ENCODE results near the gene ZNF569. TPM values are rescaled to one million over a fixed set of nuclear protein-coding genes. Genes with fewer than 3 reads are reported as not detected.

Gene ZNF569
- total RNA-seq, 1 experiment from 2014 or later, result not detected

- intact Hi-C loops (cut with micrococcal nuclease; ENCODE audit: unreplicated experiment), result no loop called here
- no peak overlapping the region for H3K27ac Mint-ChIP-seq (ENCODE audit: unreplicated experiment)
- no peak for TF ChIP-seq CTCF (IDR thresholded peaks at IDR 0.05; ENCODE audit: insufficient read depth in 1 of 2, low read depth in 1 of 2, low read length in 1 of 2, severe bottlenecking in 1 of 2, unreplicated experiment in 1 of 2)
Measured at GRCh38 chr19:37467608-37468090, 405 bp upstream of the ZNF569 start.

GRCh38 chr19:37466277-37466797, 907 bp downstream of the ZNF569 start:
- intact Hi-C loops (cut with micrococcal nuclease; ENCODE audit: unreplicated experiment), result no loop called here
- no peak for DNase-seq
- Mint-ChIP-seq H3K4me3 (ENCODE audit: unreplicated experiment) (peak overlapping the region; percentile 39), H3K9me3 (ENCODE audit: unreplicated experiment) (peaks cover 21% of the 10 kb centered on the region), H3K27ac (ENCODE audit: unreplicated experiment) (no peak overlapping the region), H3K27me3 (ENCODE audit: insufficient read depth, unreplicated experiment) (no peaks in the 10 kb centered on the region), H3K4me1 (ENCODE audit: low read depth, unreplicated experiment) (no peaks in the 10 kb centered on the region), H3K36me3 (ENCODE audit: insufficient read depth, unreplicated experiment) (no peaks in the 10 kb centered on the region)
- ChIA-PET CTCF (no interaction called here), POLR2A (no interaction called here)
- Histone ChIP-seq H3K27me3 (replicated peaks; ENCODE audit: control insufficient read depth, insufficient read depth, low read length) (no peaks in the 10 kb centered on the region), H3K4me1 (no peaks in the 10 kb centered on the region), H3K9me3 (peaks cover 19% of the 10 kb centered on the region), H3K36me3 (ENCODE audit: control insufficient read depth, insufficient read depth, low read length) (no peaks in the 10 kb centered on the region), H3K4me3 (ENCODE audit: low read depth, low read length) (no peak overlapping the region)
- no TSS peak for BruUV-seq (replicated peaks)
- TF ChIP-seq CTCF (IDR thresholded peaks at IDR 0.05; ENCODE audit: insufficient read depth in 1 of 2, low read depth in 1 of 2, low read length in 1 of 2, severe bottlenecking in 1 of 2, unreplicated experiment in 1 of 2), result no peak

More at GRCh38 chr19:37467608-37468090, 405 bp upstream of the ZNF569 start:
- BruUV-seq (replicated peaks), result no TSS peak
- H3K36me3 ChIP-seq (ENCODE audit: control insufficient read depth, insufficient read depth, low read length), result no peaks in the 10 kb centered on the region
- Mint-ChIP-seq H3K36me3 (ENCODE audit: insufficient read depth, unreplicated experiment) (no peaks in the 10 kb centered on the region), H3K27me3 (ENCODE audit: insufficient read depth, unreplicated experiment) (no peaks in the 10 kb centered on the region), H3K4me1 (ENCODE audit: low read depth, unreplicated experiment) (no peaks in the 10 kb centered on the region), H3K9me3 (ENCODE audit: unreplicated experiment) (peaks cover 21% of the 10 kb centered on the region), H3K4me3 (ENCODE audit: unreplicated experiment) (no peak overlapping the region)
- peaks cover 19% of the 10 kb centered on the region for H3K9me3 ChIP-seq
- no peak for DNase-seq
- ChIA-PET POLR2A (no interaction called here), CTCF (no interaction called here)
- no peaks in the 10 kb centered on the region for H3K4me1 ChIP-seq
- no peaks in the 10 kb centered on the region for H3K27me3 ChIP-seq (replicated peaks; ENCODE audit: control insufficient read depth, insufficient read depth, low read length)
- H3K4me3 ChIP-seq (ENCODE audit: low read depth, low read length), result no peak overlapping the region

GRCh38 chr19:37452500-37453245, 14.6 kb downstream of the ZNF569 start:
- H3K4me3 ChIP-seq (ENCODE audit: low read depth, low read length), result no peak overlapping the region
- ChIA-PET POLR2A (no interaction called here), CTCF (no interaction called here)
- BruUV-seq (replicated peaks), result no TSS peak
- no peaks in the 10 kb centered on the region for H3K4me1 Mint-ChIP-seq (ENCODE audit: low read depth, unreplicated experiment)
- H3K9me3 Mint-ChIP-seq (ENCODE audit: unreplicated experiment), result peaks cover 87% of the 10 kb centered on the region
- H3K36me3 Mint-ChIP-seq (ENCODE audit: insufficient read depth, unreplicated experiment), result no peaks in the 10 kb centered on the region
- no peak for TF ChIP-seq CTCF (IDR thresholded peaks at IDR 0.05; ENCODE audit: insufficient read depth in 1 of 2, low read depth in 1 of 2, low read length in 1 of 2, severe bottlenecking in 1 of 2, unreplicated experiment in 1 of 2)
- DNase-seq, result no peak
- no peak overlapping the region for H3K27ac Mint-ChIP-seq (ENCODE audit: unreplicated experiment)
- intact Hi-C loops (cut with micrococcal nuclease; ENCODE audit: unreplicated experiment), result no loop called here
- peaks cover 46% of the 10 kb centered on the region for H3K9me3 ChIP-seq
- H3K4me1 ChIP-seq, result no peaks in the 10 kb centered on the region
- H3K27me3 Mint-ChIP-seq (ENCODE audit: insufficient read depth, unreplicated experiment), result no peaks in the 10 kb centered on the region
- no peaks in the 10 kb centered on the region for H3K36me3 ChIP-seq (ENCODE audit: control insufficient read depth, insufficient read depth, low read length)
- no peaks in the 10 kb centered on the region for H3K27me3 ChIP-seq (replicated peaks; ENCODE audit: control insufficient read depth, insufficient read depth, low read length)
- H3K4me3 Mint-ChIP-seq (ENCODE audit: unreplicated experiment), result no peak overlapping the region

Measured in Caco-2 (cell line).